ENCODE data around the gene RNF38. TPM values are rescaled to one million over a fixed set of nuclear protein-coding genes. Genes with fewer than 3 reads are reported as not detected.
"Not testable (repeated sequence)": the region's sequence is repeated elsewhere in the genome, so short reads cannot be mapped to it uniquely, and the experiment has no call there.

The RNF38 gene
- polyA plus RNA-seq, 3 donors = 11.3 to 33.2 (median 13.6) TPM

DNA sequence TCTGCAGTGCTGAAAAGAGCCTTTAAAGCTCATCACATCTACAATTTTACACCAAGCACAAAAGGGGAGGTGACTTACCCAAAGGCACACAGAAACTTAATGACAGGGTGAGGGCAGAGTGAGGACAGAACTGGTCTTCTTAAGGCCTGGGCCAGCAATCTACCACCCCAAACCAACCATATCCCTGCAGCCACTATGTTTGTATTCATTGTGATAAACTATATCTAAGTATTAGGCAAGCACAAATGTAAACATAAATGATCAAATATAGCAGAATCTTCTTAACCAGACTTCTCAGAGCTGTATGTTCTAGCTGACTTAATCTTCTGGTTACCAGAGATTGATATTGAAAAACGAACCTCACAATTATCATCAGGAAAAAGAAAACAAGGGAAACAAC lies 47.9 kb upstream of the RNF38 start:
- Mint-ChIP-seq H3K9me3 (peaks cover 0 to 2% (median 0%) of the 10 kb centered on the region in 7 donors), H3K27me3 (ENCODE audit: low read depth in 3 of 3) (peaks cover 0 to 5% (median 1%) of the 10 kb centered on the region in 3 donors), H3K27ac (no peak overlapping the region), H3K4me3 (no peak overlapping the region), H3K4me1 (peaks cover 4% of the 10 kb centered on the region), H3K36me3 (peaks cover 5 to 9% of the 10 kb centered on the region in 2 donors)
- no peak for DNase-seq
- Histone ChIP-seq H4K20me1 (ENCODE audit: insufficient read depth, low read length) (peaks cover 90% of the 10 kb centered on the region), H3K4me2 (replicated peaks; ENCODE audit: extremely low read depth, low read length, poor library complexity, severe bottlenecking) (no peak overlapping the region), H3K27me3 (ENCODE audit: control insufficient read depth in 2 of 2, insufficient read depth in 2 of 2, low read length in 2 of 2) (no peaks in the 10 kb centered on the region), H3K9ac (ENCODE audit: insufficient read depth, low read length, poor library complexity, severe bottlenecking) (no peak overlapping the region), H2AFZ (ENCODE audit: insufficient read depth, low read depth, low read length, poor library complexity, severe bottlenecking) (no peak overlapping the region), H3K4me3 (replicated peaks in 1 of 3; ENCODE audit: low read depth in 2 of 3, low read length in 3 of 3) (no peak overlapping the region), H3K4me1 (ENCODE audit: control insufficient read depth in 1 of 2, insufficient read depth in 2 of 2, low read length in 2 of 2) (no peaks in the 10 kb centered on the region), H3K36me3 (replicated peaks in 1 of 2; ENCODE audit: control insufficient read depth in 1 of 2, insufficient read depth in 2 of 2, low read length in 2 of 2) (peaks cover 0 to 7% of the 10 kb centered on the region in 2 donors), H3K79me2 (ENCODE audit: insufficient read depth, low read length) (peaks cover 22% of the 10 kb centered on the region), H3K9me3 (replicated peaks in 1 of 2; ENCODE audit: control insufficient read depth in 1 of 2, insufficient read depth in 1 of 2, low read length in 2 of 2) (no peaks in the 10 kb centered on the region), H3K27ac (ENCODE audit: low read depth in 1 of 2, low read length in 2 of 2) (no peak overlapping the region)
- intact Hi-C loops (cut with micrococcal nuclease) = no loop called here
- TF ChIP-seq, protein P1, sequence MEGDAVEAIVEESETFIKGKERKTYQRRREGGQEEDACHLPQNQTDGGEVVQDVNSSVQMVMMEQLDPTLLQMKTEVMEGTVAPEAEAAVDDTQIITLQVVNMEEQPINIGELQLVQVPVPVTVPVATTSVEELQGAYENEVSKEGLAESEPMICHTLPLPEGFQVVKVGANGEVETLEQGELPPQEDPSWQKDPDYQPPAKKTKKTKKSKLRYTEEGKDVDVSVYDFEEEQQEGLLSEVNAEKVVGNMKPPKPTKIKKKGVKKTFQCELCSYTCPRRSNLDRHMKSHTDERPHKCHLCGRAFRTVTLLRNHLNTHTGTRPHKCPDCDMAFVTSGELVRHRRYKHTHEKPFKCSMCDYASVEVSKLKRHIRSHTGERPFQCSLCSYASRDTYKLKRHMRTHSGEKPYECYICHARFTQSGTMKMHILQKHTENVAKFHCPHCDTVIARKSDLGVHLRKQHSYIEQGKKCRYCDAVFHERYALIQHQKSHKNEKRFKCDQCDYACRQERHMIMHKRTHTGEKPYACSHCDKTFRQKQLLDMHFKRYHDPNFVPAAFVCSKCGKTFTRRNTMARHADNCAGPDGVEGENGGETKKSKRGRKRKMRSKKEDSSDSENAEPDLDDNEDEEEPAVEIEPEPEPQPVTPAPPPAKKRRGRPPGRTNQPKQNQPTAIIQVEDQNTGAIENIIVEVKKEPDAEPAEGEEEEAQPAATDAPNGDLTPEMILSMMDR (IDR thresholded peaks at IDR 0.05) = no peak
- no CpG with 5 or more reads among the region's 1 CpG for WGBS (ENCODE audit: insufficient coverage)

DNA sequence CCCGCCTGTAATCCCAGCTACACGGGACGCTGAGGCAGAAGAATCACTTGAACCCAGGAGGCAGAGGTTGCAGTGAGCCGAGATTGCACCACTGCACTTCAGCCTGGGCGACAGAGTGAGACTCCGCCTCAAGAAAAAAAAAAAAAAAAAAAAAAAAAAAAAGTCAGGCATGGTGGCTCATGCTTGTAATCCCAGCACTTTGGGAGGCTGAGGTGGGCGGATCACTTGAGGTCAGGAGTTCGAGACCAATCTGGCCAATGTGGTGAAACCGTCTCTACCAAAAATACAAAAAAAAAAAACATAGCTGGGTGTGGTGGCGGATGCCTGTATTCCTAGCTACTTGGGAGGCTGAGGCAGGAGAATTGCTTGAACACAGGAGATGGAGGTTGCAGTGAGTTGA lies 46.6 kb upstream of the RNF38 start:
- H3K4me3 ChIP-seq (replicated peaks in 1 of 3; ENCODE audit: low read depth in 2 of 3, low read length in 3 of 3); H3K27me3 Mint-ChIP-seq (ENCODE audit: low read depth in 3 of 3); H3K27me3 ChIP-seq (ENCODE audit: control insufficient read depth in 2 of 2, insufficient read depth in 2 of 2, low read length in 2 of 2); H3K27ac ChIP-seq (ENCODE audit: low read depth in 1 of 2, low read length in 2 of 2); H3K36me3 Mint-ChIP-seq; H2AFZ ChIP-seq (ENCODE audit: insufficient read depth, low read depth, low read length, poor library complexity, severe bottlenecking); H3K36me3 ChIP-seq (replicated peaks in 1 of 2; ENCODE audit: control insufficient read depth in 1 of 2, insufficient read depth in 2 of 2, low read length in 2 of 2); H3K9me3 Mint-ChIP-seq; H3K4me2 ChIP-seq (replicated peaks; ENCODE audit: extremely low read depth, low read length, poor library complexity, severe bottlenecking); H3K9me3 ChIP-seq (replicated peaks in 1 of 2; ENCODE audit: control insufficient read depth in 1 of 2, insufficient read depth in 1 of 2, low read length in 2 of 2); H3K4me3 Mint-ChIP-seq; H3K27ac Mint-ChIP-seq; intact Hi-C loops (cut with micrococcal nuclease); H3K9ac ChIP-seq (ENCODE audit: insufficient read depth, low read length, poor library complexity, severe bottlenecking); H3K4me1 ChIP-seq (ENCODE audit: control insufficient read depth in 1 of 2, insufficient read depth in 2 of 2, low read length in 2 of 2); H3K4me1 Mint-ChIP-seq; DNase-seq: not testable (repeated sequence)
- H3K79me2 ChIP-seq (ENCODE audit: insufficient read depth, low read length) = peaks cover 26% of the 10 kb centered on the region
- 94% methylated on average over 3 of the region's 10 CpGs for WGBS (ENCODE audit: insufficient coverage)
- H4K20me1 ChIP-seq (ENCODE audit: insufficient read depth, low read length) = peaks cover 92% of the 10 kb centered on the region

Measured in CD14-positive monocyte (primary cell).